Activated gamma-delta T cell treated with anti-CD3 and anti-CD28 coated beads, Interleukin-2, amount 50 U/mL, for 16 hours (primary cell): ENCODE measurements around the gene FFAR1.

Experiments used
- DNase-seq: peaks from one replicate; pipeline ENCODE4 v3.0.0-alpha.2; 2020; ENCODE audit warnings: low read depth

The FFAR1 gene

GRCh38 chr19:35315883-35316282, 31.8 kb upstream of the FFAR1 start:
- no peak for DNase-seq

GRCh38 chr19:35316560-35316959, 31.1 kb upstream of the FFAR1 start:
- no peak for DNase-seq

GRCh38 chr19:35317464-35318043, 30.1 kb upstream of the FFAR1 start:
- no peak for DNase-seq

- DNase-seq = no peak
Observed at GRCh38 chr19:35318679-35319448, 28.8 kb upstream of the FFAR1 start.

GRCh38 chr19:35320065-35320713, 27.5 kb upstream of the FFAR1 start:
- DNase-seq = no peak

GRCh38 chr19:35321291-35321690, 26.4 kb upstream of the FFAR1 start:
- no peak for DNase-seq

GRCh38 chr19:35322014-35322413, 25.7 kb upstream of the FFAR1 start:
- no peak for DNase-seq

- no peak for DNase-seq
Observed at GRCh38 chr19:35327642-35328041, 20.1 kb upstream of the FFAR1 start.

- no peak for DNase-seq
Observed at GRCh38 chr19:35328851-35329285, 18.8 kb upstream of the FFAR1 start, which contains the start of gene CD22. Gene CD22, plus strand, starts transcription at chr19:35329187. Its CDS starts 2,854 bp downstream, at chr19:35332041.

- no peak for DNase-seq
Observed at GRCh38 chr19:35329323-35329722, 18.4 kb upstream of the FFAR1 start.

GRCh38 chr19:35330475-35330874, 17.2 kb upstream of the FFAR1 start:
- DNase-seq = no peak

- DNase-seq = no peak
Observed at GRCh38 chr19:35331551-35332214, 16.0 kb upstream of the FFAR1 start.

GRCh38 chr19:35332817-35333216, 14.9 kb upstream of the FFAR1 start:
- DNase-seq = no peak

GRCh38 chr19:35334144-35334753, 13.5 kb upstream of the FFAR1 start:
- no peak for DNase-seq

- DNase-seq = no peak
Observed at GRCh38 chr19:35336166-35336955, 11.3 kb upstream of the FFAR1 start.

- no peak for DNase-seq
Observed at GRCh38 chr19:35337097-35337983, 10.4 kb upstream of the FFAR1 start.

- DNase-seq = no peak
Observed at GRCh38 chr19:35337984-35338296, 9.8 kb upstream of the FFAR1 start.

- DNase-seq = no peak
Observed at GRCh38 chr19:35340431-35340830, 7.3 kb upstream of the FFAR1 start.

- DNase-seq = no peak
Observed at GRCh38 chr19:35341006-35341405, 6.7 kb upstream of the FFAR1 start.

- DNase-seq = no peak
Observed at GRCh38 chr19:35341565-35342225, 6.0 kb upstream of the FFAR1 start.
